Measurements from ENCODE around the gene MIA2.

Gene MIA2, protein sequence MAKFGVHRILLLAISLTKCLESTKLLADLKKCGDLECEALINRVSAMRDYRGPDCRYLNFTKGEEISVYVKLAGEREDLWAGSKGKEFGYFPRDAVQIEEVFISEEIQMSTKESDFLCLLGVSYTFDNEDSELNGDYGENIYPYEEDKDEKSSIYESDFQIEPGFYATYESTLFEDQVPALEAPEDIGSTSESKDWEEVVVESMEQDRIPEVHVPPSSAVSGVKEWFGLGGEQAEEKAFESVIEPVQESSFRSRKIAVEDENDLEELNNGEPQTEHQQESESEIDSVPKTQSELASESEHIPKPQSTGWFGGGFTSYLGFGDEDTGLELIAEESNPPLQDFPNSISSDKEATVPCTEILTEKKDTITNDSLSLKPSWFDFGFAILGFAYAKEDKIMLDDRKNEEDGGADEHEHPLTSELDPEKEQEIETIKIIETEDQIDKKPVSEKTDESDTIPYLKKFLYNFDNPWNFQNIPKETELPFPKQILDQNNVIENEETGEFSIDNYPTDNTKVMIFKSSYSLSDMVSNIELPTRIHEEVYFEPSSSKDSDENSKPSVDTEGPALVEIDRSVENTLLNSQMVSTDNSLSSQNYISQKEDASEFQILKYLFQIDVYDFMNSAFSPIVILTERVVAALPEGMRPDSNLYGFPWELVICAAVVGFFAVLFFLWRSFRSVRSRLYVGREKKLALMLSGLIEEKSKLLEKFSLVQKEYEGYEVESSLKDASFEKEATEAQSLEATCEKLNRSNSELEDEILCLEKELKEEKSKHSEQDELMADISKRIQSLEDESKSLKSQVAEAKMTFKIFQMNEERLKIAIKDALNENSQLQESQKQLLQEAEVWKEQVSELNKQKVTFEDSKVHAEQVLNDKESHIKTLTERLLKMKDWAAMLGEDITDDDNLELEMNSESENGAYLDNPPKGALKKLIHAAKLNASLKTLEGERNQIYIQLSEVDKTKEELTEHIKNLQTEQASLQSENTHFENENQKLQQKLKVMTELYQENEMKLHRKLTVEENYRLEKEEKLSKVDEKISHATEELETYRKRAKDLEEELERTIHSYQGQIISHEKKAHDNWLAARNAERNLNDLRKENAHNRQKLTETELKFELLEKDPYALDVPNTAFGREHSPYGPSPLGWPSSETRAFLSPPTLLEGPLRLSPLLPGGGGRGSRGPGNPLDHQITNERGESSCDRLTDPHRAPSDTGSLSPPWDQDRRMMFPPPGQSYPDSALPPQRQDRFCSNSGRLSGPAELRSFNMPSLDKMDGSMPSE (N-terminal part only)

GRCh38 chr14:39233680-39234326 lies at the start of gene MIA2:
Gene MIA2, plus strand, starts transcription at chr14:39233915. Its CDS starts 200 bp downstream, at chr14:39234115.
- no peak within 1 kb of the TSS for H3K4me2 ChIP-seq
- H3K79me2 ChIP-seq (ENCODE audit: insufficient read depth, low read depth) = no peaks in the 10 kb centered on the region
- no peaks in the 10 kb centered on the region for H3K4me1 ChIP-seq (ENCODE audit: low read depth, poor library complexity, severe bottlenecking)
- no peak within 1 kb of the TSS for H3K4me3 ChIP-seq (IDR thresholded peaks at IDR 0.05; ENCODE audit: insufficient read depth, low read depth, low read length)
- no peaks in the 10 kb centered on the region for H4K20me1 ChIP-seq (ENCODE audit: insufficient read depth)
- no peak for TF ChIP-seq CTCF (conservative IDR thresholded peaks at IDR 0.05; ENCODE audit: low read depth, low read length)
- no peak within 1 kb of the TSS for H3K9ac ChIP-seq
- no peak within 1 kb of the TSS for H2AFZ ChIP-seq (ENCODE audit: low read depth)
- no peak within 1 kb of the TSS for H3K27ac ChIP-seq
- no peaks in the 10 kb centered on the region for H3K27me3 ChIP-seq (ENCODE audit: insufficient read depth, low read depth)
- H3K36me3 ChIP-seq (ENCODE audit: insufficient read depth) = no peaks in the 10 kb centered on the region

DNA sequence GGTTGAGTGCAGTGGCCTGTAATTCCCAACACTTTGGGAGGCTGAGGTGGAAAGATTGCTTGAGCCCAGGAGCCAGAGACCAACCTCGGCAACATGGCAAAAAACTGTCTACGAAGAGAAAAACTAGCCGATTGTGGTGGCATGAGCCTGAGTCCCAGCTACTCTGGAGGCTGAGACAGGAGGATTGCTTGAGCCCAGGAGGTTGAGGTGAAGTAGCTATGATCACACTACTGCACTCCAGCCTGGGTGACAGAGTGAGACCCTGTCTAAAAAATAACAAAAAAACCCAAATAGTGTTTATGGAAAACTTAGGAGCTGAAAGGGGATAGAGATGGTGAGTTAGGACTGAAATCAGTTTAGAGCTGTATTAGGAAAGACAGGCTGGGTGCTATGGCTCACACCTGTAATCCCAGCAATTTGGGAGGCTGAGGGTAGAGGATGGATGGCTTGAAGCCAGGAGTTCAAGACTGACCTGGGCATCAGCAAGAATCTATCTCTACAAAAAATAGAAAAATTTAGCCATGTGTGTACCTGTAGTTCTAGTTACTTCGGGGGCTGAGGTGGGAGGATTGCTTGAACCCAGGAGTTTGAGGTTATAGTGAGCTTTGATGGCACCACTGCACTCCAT lies 49.0 kb upstream of the MIA2 start:
- no peaks in the 10 kb centered on the region for H3K4me1 ChIP-seq (ENCODE audit: low read depth, poor library complexity, severe bottlenecking)
- no peaks in the 10 kb centered on the region for H3K79me2 ChIP-seq (ENCODE audit: insufficient read depth, low read depth)
- H3K27me3 ChIP-seq (ENCODE audit: insufficient read depth, low read depth) = no peaks in the 10 kb centered on the region
- H3K27ac ChIP-seq = no peak overlapping the region
- H3K4me2 ChIP-seq = no peak overlapping the region
- H3K4me3 ChIP-seq (IDR thresholded peaks at IDR 0.05; ENCODE audit: insufficient read depth, low read depth, low read length) = no peak overlapping the region
- H2AFZ ChIP-seq (ENCODE audit: low read depth) = no peak overlapping the region
- H4K20me1 ChIP-seq (ENCODE audit: insufficient read depth) = no peaks in the 10 kb centered on the region
- no peak for TF ChIP-seq CTCF (conservative IDR thresholded peaks at IDR 0.05; ENCODE audit: low read depth, low read length)
- no peak overlapping the region for H3K9ac ChIP-seq
- H3K36me3 ChIP-seq (ENCODE audit: insufficient read depth) = peaks cover 12% of the 10 kb centered on the region; the same call in 1 of the 2 replicates

GRCh38 chr14:39185256-39186049 lies 48.3 kb upstream of the MIA2 start:
- Histone ChIP-seq H3K79me2 (ENCODE audit: insufficient read depth, low read depth) (no peaks in the 10 kb centered on the region), H3K27ac (no peak overlapping the region), H2AFZ (ENCODE audit: low read depth) (no peak overlapping the region), H3K9ac (no peak overlapping the region), H3K27me3 (ENCODE audit: insufficient read depth, low read depth) (no peaks in the 10 kb centered on the region), H3K4me2 (no peak overlapping the region), H3K4me1 (ENCODE audit: low read depth, poor library complexity, severe bottlenecking) (no peaks in the 10 kb centered on the region), H4K20me1 (ENCODE audit: insufficient read depth) (no peaks in the 10 kb centered on the region), H3K4me3 (IDR thresholded peaks at IDR 0.05; ENCODE audit: insufficient read depth, low read depth, low read length) (no peak overlapping the region), H3K36me3 (ENCODE audit: insufficient read depth) (peaks cover 5% of the 10 kb centered on the region; the same call in 1 of the 2 replicates)
- TF ChIP-seq CTCF (conservative IDR thresholded peaks at IDR 0.05; ENCODE audit: low read depth, low read length) = no peak
